ENCODE results near the gene RUVBL2.
"Not testable (repeated sequence)": the region's sequence is repeated elsewhere in the genome, so short reads cannot be mapped to it uniquely, and the experiment has no call there.

RUVBL2 gene

DNA sequence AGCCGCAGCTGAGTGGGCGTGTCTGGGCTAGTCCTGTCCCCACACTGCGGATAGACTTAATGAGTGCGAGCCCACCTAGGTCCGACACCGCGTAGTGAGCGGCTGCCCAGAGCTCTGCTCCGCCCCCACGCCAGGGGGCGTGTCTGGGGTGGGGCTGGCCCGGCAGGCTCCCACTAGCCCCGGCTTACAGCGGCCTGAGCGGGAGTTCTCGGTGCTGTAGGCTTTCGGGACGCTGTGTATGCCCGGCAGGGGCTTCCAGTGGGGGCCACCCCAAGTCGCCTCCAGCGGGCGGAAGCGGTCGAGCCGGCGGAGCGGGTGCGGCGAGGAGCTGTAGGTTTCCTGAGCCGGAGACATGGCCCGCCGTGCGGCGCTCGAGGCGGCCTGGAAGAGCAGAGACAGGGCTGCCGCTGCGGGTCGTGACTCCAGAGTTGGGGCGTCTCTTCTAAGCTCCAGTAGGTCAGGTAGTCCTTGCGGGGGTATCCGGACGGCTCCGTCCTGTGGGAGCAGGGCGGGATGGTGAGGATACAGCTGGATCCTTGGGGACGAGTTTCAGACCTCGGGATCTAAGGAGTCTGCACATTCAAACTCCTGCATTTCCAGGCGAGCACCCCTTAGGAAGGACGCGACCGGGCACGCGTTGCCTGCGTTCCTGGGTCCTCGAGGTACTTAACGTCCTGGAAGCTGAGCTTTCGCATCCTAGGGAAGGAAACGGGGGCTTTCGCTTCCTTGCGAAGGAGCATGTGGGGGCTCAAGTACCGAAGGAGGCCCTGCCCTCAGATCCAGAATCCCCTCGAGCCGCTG lies 62.6 kb downstream of the RUVBL2 start:
- Histone ChIP-seq H3K4me2 (ENCODE audit: low read length) (no peak overlapping the region), H3K27me3 (ENCODE audit: low read depth, low read length) (no peaks in the 10 kb centered on the region), H3K4me1 (ENCODE audit: low read length) (no peaks in the 10 kb centered on the region), H4K20me1 (ENCODE audit: insufficient read depth, low read length) (no peaks in the 10 kb centered on the region), H3K9ac (ENCODE audit: low read length) (no peak overlapping the region), H2AFZ (ENCODE audit: low read depth, low read length) (no peak overlapping the region), H3K36me3 (replicated peaks; ENCODE audit: low read depth, low read length) (no peaks in the 10 kb centered on the region), H3K9me3 (ENCODE audit: insufficient read depth, low read length) (no peaks in the 10 kb centered on the region), H3K4me3 (ENCODE audit: low read length) (no peak overlapping the region), H3K27ac (ENCODE audit: low read length) (no peak overlapping the region), H3K79me2 (ENCODE audit: low read length) (no peaks in the 10 kb centered on the region)
- TF ChIP-seq, protein P1, sequence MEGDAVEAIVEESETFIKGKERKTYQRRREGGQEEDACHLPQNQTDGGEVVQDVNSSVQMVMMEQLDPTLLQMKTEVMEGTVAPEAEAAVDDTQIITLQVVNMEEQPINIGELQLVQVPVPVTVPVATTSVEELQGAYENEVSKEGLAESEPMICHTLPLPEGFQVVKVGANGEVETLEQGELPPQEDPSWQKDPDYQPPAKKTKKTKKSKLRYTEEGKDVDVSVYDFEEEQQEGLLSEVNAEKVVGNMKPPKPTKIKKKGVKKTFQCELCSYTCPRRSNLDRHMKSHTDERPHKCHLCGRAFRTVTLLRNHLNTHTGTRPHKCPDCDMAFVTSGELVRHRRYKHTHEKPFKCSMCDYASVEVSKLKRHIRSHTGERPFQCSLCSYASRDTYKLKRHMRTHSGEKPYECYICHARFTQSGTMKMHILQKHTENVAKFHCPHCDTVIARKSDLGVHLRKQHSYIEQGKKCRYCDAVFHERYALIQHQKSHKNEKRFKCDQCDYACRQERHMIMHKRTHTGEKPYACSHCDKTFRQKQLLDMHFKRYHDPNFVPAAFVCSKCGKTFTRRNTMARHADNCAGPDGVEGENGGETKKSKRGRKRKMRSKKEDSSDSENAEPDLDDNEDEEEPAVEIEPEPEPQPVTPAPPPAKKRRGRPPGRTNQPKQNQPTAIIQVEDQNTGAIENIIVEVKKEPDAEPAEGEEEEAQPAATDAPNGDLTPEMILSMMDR (IDR thresholded peaks at IDR 0.05; ENCODE audit: low read depth, low read length) = no peak

DNA sequence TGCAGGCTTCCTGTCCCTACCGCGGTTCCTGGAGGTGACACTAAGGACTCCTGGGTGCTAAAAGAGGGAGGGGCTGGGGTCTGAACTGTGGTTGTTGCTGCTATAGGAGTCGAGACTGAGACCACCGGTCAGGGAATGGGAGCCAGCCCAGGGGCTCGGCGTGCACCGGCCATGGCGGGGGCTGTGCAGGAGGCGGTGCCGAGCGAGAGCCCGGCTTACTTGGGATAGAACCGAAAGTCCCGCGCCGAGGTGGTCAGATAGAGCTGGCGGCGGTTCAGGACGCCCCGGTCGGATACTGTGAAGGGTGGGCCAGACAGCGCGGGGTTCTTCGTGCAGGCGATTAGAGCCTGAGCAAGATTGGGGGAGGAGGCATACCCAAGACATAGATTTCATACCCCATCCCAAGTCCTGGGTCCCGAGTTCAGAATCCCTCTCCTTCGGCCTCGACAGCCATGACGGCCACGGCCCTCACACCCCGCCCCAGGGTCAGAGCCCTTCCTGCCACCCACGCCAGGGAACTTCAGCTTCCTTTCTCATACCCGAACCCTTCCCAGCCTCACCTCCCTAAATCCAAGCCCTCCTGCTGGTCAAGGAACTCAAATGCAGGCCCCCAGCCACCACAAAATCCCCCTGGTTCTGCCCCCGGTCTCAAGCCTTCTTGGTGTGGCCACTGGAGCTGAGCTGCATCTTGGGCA lies 63.4 kb downstream of the RUVBL2 start:
- H4K20me1 ChIP-seq (ENCODE audit: insufficient read depth, low read length); H3K4me3 ChIP-seq (ENCODE audit: low read length); H3K4me2 ChIP-seq (ENCODE audit: low read length); H3K27me3 ChIP-seq (ENCODE audit: low read depth, low read length); H2AFZ ChIP-seq (ENCODE audit: low read depth, low read length); H3K79me2 ChIP-seq (ENCODE audit: low read length); H3K27ac ChIP-seq (ENCODE audit: low read length); H3K9me3 ChIP-seq (ENCODE audit: insufficient read depth, low read length); H3K4me1 ChIP-seq (ENCODE audit: low read length); H3K36me3 ChIP-seq (replicated peaks; ENCODE audit: low read depth, low read length); H3K9ac ChIP-seq (ENCODE audit: low read length): not testable (repeated sequence)

DNA sequence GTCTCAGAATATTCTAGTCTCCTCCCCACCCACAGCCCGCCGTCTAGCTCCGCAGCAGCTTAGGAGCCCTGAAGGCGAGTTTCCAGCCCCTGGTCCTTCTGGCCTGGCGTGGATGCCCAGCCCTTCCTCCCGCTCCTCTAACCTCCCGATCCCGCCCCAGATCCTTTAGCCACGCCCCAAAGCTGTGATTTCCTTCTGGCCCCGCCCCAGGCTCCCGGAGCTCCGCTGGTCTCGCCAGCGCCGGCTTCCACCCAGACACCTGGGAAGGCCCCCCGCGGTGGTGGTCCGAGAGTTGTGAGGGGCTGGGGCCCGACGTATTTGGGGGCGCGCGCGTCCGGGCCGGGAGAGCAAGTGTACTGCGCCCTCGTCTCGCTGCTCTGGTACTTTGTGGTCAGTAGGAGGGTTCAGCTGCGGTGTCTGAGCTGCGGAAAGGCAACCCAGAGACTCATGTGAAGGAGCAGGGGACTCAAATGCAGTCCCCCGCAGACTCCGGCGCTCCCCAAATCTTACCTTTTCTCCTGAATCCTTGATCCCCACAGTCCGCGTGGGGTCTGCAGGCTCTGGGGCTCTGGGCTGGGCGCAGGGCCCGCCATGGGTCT lies 64.0 kb downstream of the RUVBL2 start, which contains the start of gene CGB7:
TSS of gene CGB7 (minus strand) at position 114 of the 599 bp plus-strand sequence. CDS start 2,374 bp downstream, outside the sequence.
- Histone ChIP-seq H3K4me3 (ENCODE audit: low read length) (no peak within 1 kb of the TSS), H3K79me2 (ENCODE audit: low read length) (no peaks in the 10 kb centered on the region), H3K27ac (ENCODE audit: low read length) (no peak within 1 kb of the TSS), H4K20me1 (ENCODE audit: insufficient read depth, low read length) (no peaks in the 10 kb centered on the region), H3K9ac (ENCODE audit: low read length) (no peak within 1 kb of the TSS), H3K27me3 (ENCODE audit: low read depth, low read length) (no peaks in the 10 kb centered on the region), H3K9me3 (ENCODE audit: insufficient read depth, low read length) (no peaks in the 10 kb centered on the region), H3K4me1 (ENCODE audit: low read length) (no peaks in the 10 kb centered on the region), H3K4me2 (ENCODE audit: low read length) (no peak within 1 kb of the TSS), H2AFZ (ENCODE audit: low read depth, low read length) (no peak within 1 kb of the TSS), H3K36me3 (replicated peaks; ENCODE audit: low read depth, low read length) (no peaks in the 10 kb centered on the region)
- TF ChIP-seq, protein P1 (IDR thresholded peaks at IDR 0.05; ENCODE audit: low read depth, low read length) = no peak
- TF ChIP-seq EZH2phosphoT487 (IDR thresholded peaks at IDR 0.05; ENCODE audit: low read depth) = no peak

DNA sequence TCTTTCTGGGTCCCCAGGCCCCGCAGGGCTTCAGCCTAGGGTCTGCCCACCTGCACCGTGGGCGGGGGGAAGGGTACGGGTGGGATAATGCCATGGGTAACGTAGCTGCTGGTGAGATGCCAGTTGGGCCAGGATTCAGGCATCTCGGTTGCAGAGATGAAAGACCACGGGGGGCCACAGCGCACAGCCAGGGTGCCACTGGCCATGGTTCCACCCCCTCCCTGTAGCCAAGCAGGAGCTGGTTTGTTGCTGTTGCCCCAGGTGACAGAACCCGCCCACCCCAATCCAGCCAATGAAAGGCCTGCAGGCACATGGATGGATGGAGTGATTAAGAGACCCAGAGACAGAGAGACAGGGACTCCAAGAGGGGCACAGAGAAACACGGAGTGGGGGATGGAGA lies 64.9 kb downstream of the RUVBL2 start:
- H3K9ac ChIP-seq (ENCODE audit: low read length) = no peak overlapping the region
- H3K4me1 ChIP-seq (ENCODE audit: low read length) = no peaks in the 10 kb centered on the region
- no peak overlapping the region for H3K4me2 ChIP-seq (ENCODE audit: low read length)
- H2AFZ ChIP-seq (ENCODE audit: low read depth, low read length) = no peak overlapping the region
- TF ChIP-seq, protein P1 (IDR thresholded peaks at IDR 0.05; ENCODE audit: low read depth, low read length) = no peak
- TF ChIP-seq EZH2phosphoT487 (IDR thresholded peaks at IDR 0.05; ENCODE audit: low read depth) = no peak
- H3K27ac ChIP-seq (ENCODE audit: low read length) = no peak overlapping the region
- no peaks in the 10 kb centered on the region for H3K36me3 ChIP-seq (replicated peaks; ENCODE audit: low read depth, low read length)
- no peaks in the 10 kb centered on the region for H3K27me3 ChIP-seq (ENCODE audit: low read depth, low read length)
- no peaks in the 10 kb centered on the region for H3K9me3 ChIP-seq (ENCODE audit: insufficient read depth, low read length)
- H3K79me2 ChIP-seq (ENCODE audit: low read length) = no peaks in the 10 kb centered on the region
- H4K20me1 ChIP-seq (ENCODE audit: insufficient read depth, low read length) = no peaks in the 10 kb centered on the region
- H3K4me3 ChIP-seq (ENCODE audit: low read length) = no peak overlapping the region
